PC-3 (cell line): ENCODE data around the gene G6PC1. TPM values are rescaled to one million over a fixed set of nuclear protein-coding genes. Genes with fewer than 3 reads are reported as not detected.
"Not testable (repeated sequence)": the region's sequence is repeated elsewhere in the genome, so short reads cannot be mapped to it uniquely, and the experiment has no call there.

Experiments used
- ATAC-seq: fragments of 200-7000 bp; cut with Tn5 transposase; 2 replicates; pipeline ENCODE4 v1.9.1; 2020; ENCODE audit warnings: mild to moderate bottlenecking, moderate library complexity
- BruUV-seq: library from RNA; stranded (reverse); fragments of 400-500 nt; replicated peaks from 2 replicates; lab custom pipeline; 2021; lab: Mats Ljungman, UMichigan
- CTCF ChIA-PET: fragments of 300-600 bp; sonication (Branson Sonifier 250); formaldehyde crosslinking; loops from one replicate; lab custom pipeline; 2022; ENCODE audit warnings: antibody characterized with exemption; lab: Charles Lee
- POLR2A ChIA-PET: fragments of 300-600 bp; sonication (Branson Sonifier 250); formaldehyde crosslinking; loops from one replicate; lab custom pipeline; 2022; ENCODE audit warnings: antibody characterized with exemption; ENCODE audit not compliant: unreplicated experiment; lab: Charles Lee
- DNase-seq: peaks from one replicate; pipeline ENCODE4 v3.0.0-alpha.2; 2015
- H2AFZ ChIP-seq: fragments of 300-600 bp; sonication (generic); 2 replicates; pipeline ENCODE4 v1.6.0; 2016; ENCODE audit warnings: antibody characterized with exemption, low read length
- H3F3A ChIP-seq: fragments of 300-600 bp; sonication (generic); one replicate; pipeline ENCODE4 v1.6.0; 2017; ENCODE audit warnings: antibody characterized with exemption, low read length, control low read depth, mild to moderate bottlenecking; ENCODE audit not compliant: unreplicated experiment
- H3K27ac ChIP-seq: fragments of 300-600 bp; sonication (generic); 2 replicates; pipeline ENCODE4 v1.5.1; 2016; ENCODE audit warnings: mild to moderate bottlenecking, low read length
- H3K27me3 ChIP-seq: fragments of 300-600 bp; sonication (generic); 2 replicates; pipeline ENCODE4 v1.6.1; 2016; ENCODE audit warnings: low read length, mixed read lengths
- H3K36me3 ChIP-seq: fragments of 300-600 bp; sonication (generic); 2 replicates; pipeline ENCODE4 v1.6.1; 2016; ENCODE audit warnings: low read depth, mixed run types, low read length, mixed read lengths
- H3K4me1 ChIP-seq: fragments of 300-600 bp; sonication (generic); 2 replicates; pipeline ENCODE4 v1.5.1; 2016; ENCODE audit warnings: low read length; ENCODE audit not compliant: insufficient read depth
- H3K4me2 ChIP-seq: fragments of 300-600 bp; sonication (generic); 2 replicates; pipeline ENCODE4 v1.6.0; 2016; ENCODE audit warnings: low read length
- H3K4me3 ChIP-seq: fragments of 300-600 bp; sonication (generic); 2 replicates; pipeline ENCODE4 v1.5.1; 2016; ENCODE audit warnings: mild to moderate bottlenecking, low read length, mixed read lengths
- H3K79me2 ChIP-seq: fragments of 300-600 bp; sonication (generic); 2 replicates; pipeline ENCODE4 v1.6.1; 2017; ENCODE audit warnings: low read length, mixed read lengths
- H3K9ac ChIP-seq: fragments of 300-600 bp; sonication (generic); 2 replicates; pipeline ENCODE4 v1.6.0; 2016; ENCODE audit warnings: mild to moderate bottlenecking, low read length
- H3K9me2 ChIP-seq: fragments of 300-600 bp; sonication (generic); replicated peaks from 2 replicates; pipeline ENCODE4 v1.6.1; 2016; ENCODE audit warnings: mixed run types, low read length, mixed read lengths
- H3K9me3 ChIP-seq: fragments of 300-600 bp; sonication (generic); 2 replicates; pipeline ENCODE4 v1.6.1; 2016; ENCODE audit warnings: low read length, mixed read lengths
- H4K20me1 ChIP-seq: fragments of 300-600 bp; sonication (generic); 2 replicates; pipeline ENCODE4 v1.6.1; 2016; ENCODE audit warnings: low read length, mixed read lengths
- EZH2 ChIP-seq: fragments of 300-600 bp; sonication (generic); IDR thresholded peaks from one replicate; pipeline ENCODE4 v1.6.1; 2017; ENCODE audit warnings: antibody characterized with exemption, mild to moderate bottlenecking, low read length; ENCODE audit not compliant: unreplicated experiment
- EZH2phosphoT487 ChIP-seq: fragments of 300-600 bp; sonication (generic); IDR thresholded peaks from 2 replicates; pipeline ENCODE4 v1.6.1; 2018; ENCODE audit warnings: mild to moderate bottlenecking, antibody characterized with exemption, low read length, borderline replicate concordance
- intact Hi-C: fragments of 100-400 bp; cut with micrococcal nuclease; formaldehyde crosslinking; loops from 2 replicates; pipeline ENCODE4 v1.9.0; 2023
- total RNA-seq: library from RNA; depleted of rRNA; stranded (reverse); fragments of >200 nt; gene quantifications from 2 replicates; pipeline ENCODE4 v1.2.3, GENCODE V29; 2014
- TF ChIP-seq, protein P1 (sequence below): fragments of 300-600 bp; sonication (generic); conservative IDR thresholded peaks from 2 replicates; pipeline ENCODE4 v1.5.1; 2017; ENCODE audit warnings: antibody characterized with exemption, low read depth, mild to moderate bottlenecking, low read length

G6PC1 gene
- total RNA-seq, 1 experiment from 2014 or later = not detected

DNA sequence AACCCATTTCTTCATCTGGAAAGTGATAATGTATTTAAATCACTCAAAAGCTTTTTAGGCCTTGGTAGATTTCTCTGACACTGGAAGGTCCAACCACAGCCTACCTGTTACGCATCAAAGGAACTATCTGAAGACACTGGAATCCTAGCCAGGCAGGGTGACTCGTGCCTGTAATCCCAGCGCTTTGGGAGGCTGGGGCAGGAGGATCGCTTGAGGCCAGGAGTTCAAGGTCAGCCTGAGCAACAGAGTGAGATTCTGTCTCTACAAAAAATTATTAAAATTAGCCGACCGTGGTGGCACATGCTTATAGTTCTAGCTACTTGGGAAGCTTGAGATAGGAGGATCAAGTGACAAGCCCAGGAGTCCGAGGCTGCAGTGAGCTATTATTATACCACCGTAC is 18.4 kb upstream of the G6PC1 start:
- POLR2A ChIA-PET = no interaction called here
- H3K4me2 ChIP-seq = no peak overlapping the region
- no peak overlapping the region for H2AFZ ChIP-seq
- intact Hi-C loops = no loop called here
- H3K4me1 ChIP-seq = no peaks in the 10 kb centered on the region
- no TSS peak for BruUV-seq
- no peaks in the 10 kb centered on the region for H3K79me2 ChIP-seq
- no peak overlapping the region for H3K9ac ChIP-seq
- no peak overlapping the region for H3K27ac ChIP-seq
- H3K36me3 ChIP-seq = no peaks in the 10 kb centered on the region
- no peaks in the 10 kb centered on the region for H3K9me2 ChIP-seq
- TF ChIP-seq, protein P1, sequence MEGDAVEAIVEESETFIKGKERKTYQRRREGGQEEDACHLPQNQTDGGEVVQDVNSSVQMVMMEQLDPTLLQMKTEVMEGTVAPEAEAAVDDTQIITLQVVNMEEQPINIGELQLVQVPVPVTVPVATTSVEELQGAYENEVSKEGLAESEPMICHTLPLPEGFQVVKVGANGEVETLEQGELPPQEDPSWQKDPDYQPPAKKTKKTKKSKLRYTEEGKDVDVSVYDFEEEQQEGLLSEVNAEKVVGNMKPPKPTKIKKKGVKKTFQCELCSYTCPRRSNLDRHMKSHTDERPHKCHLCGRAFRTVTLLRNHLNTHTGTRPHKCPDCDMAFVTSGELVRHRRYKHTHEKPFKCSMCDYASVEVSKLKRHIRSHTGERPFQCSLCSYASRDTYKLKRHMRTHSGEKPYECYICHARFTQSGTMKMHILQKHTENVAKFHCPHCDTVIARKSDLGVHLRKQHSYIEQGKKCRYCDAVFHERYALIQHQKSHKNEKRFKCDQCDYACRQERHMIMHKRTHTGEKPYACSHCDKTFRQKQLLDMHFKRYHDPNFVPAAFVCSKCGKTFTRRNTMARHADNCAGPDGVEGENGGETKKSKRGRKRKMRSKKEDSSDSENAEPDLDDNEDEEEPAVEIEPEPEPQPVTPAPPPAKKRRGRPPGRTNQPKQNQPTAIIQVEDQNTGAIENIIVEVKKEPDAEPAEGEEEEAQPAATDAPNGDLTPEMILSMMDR = no peak
- TF ChIP-seq EZH2phosphoT487 (no peak), EZH2 (no peak)
- CTCF ChIA-PET = no interaction called here
- H3K4me3 ChIP-seq = no peak overlapping the region
- H3K9me3 ChIP-seq = no peaks in the 10 kb centered on the region
- no peaks in the 10 kb centered on the region for H3F3A ChIP-seq
- DNase-seq = no peak
- no peaks in the 10 kb centered on the region for H4K20me1 ChIP-seq
- H3K27me3 ChIP-seq = no peaks in the 10 kb centered on the region
- ATAC-seq = no peak

DNA sequence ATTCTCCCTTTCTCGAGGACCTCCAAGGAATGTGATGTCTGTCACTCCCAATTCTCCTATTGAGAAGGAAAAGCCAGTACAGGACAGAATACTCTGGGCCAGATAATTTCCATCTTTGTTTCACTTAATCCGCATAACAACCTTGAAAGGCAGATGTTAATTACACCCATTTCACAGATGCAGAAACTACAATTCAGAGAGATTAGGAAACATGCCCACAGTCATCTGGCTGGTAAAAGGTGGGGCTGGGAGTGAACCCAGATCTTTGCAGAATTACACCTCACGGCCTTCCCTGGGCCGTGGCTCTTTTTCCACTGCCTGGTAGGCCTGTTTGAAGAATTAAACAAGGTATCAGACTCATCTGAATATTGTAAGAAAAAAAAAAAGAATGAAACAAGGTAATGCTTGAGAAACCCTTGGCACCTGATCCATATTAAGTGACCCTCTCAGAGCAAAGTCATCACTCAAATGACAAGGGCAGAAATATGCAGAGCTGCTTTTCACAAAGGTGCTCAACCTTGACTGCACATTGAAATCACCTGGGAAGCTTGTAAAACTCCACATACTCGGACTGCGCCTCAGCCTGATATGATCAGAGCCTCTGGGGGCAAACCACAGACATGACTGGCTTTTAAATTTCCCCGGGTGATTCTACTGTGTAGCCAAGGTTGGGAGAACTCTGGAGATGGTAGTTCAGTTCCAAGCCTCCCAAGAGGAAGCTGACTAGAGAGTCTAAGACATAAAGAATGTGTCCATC is 16.6 kb upstream of the G6PC1 start:
- H3K4me1 ChIP-seq = no peaks in the 10 kb centered on the region
- no peak overlapping the region for H3K9ac ChIP-seq
- BruUV-seq = no TSS peak
- ATAC-seq (no peak), DNase-seq (peak; percentile 33)
- ChIA-PET CTCF (no interaction called here), POLR2A (no interaction called here)
- intact Hi-C loops = no loop called here
- H3K4me2 ChIP-seq = no peak overlapping the region
- H3K27me3 ChIP-seq = no peaks in the 10 kb centered on the region
- no peaks in the 10 kb centered on the region for H3K9me2 ChIP-seq
- H3K4me3 ChIP-seq = no peak overlapping the region
- no peaks in the 10 kb centered on the region for H4K20me1 ChIP-seq
- no peaks in the 10 kb centered on the region for H3K79me2 ChIP-seq
- no peaks in the 10 kb centered on the region for H3K36me3 ChIP-seq
- no peaks in the 10 kb centered on the region for H3K9me3 ChIP-seq
- no peak overlapping the region for H2AFZ ChIP-seq
- H3K27ac ChIP-seq = no peak overlapping the region
- H3F3A ChIP-seq = no peaks in the 10 kb centered on the region
- TF ChIP-seq EZH2phosphoT487 (no peak), EZH2 (no peak)
- TF ChIP-seq, protein P1 = no peak

DNA sequence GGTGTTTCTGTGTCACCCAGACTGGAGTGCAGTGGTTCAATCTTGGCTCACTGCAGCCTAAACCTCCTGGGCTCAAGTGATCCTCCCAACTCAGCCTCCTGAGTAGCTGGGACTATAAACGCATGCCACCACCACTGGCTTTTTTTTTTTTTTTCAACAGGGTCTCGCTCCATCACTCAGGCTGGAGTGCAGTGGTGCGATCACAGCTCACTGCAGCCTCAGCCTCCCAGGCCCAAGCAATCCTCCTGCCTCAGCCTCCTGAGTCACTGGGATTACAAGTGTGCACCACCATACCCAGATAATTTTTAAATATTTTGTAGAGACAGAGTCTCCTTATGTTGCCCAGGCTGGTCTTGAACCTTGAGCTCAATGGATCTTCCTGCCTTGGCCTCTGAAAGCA is 14.8 kb upstream of the G6PC1 start:
- H3K79me2 ChIP-seq, ATAC-seq, H3K27ac ChIP-seq, H3K4me2 ChIP-seq, H3K9ac ChIP-seq, H4K20me1 ChIP-seq, H3K9me2 ChIP-seq, POLR2A ChIA-PET, H3K27me3 ChIP-seq, BruUV-seq, H3K9me3 ChIP-seq, H3K36me3 ChIP-seq, H3K4me1 ChIP-seq, H3K4me3 ChIP-seq, H3F3A ChIP-seq, DNase-seq, CTCF ChIA-PET, H2AFZ ChIP-seq, intact Hi-C loops: not testable (repeated sequence)
